AG09319 (cell line): ENCODE results near the gene DLG5.

ENCODE experiments used
- DNase-seq: peaks from one replicate; pipeline ENCODE4 v3.0.0-alpha.2; 2010; ENCODE audit warnings: low read depth; ENCODE audit errors: extremely low read depth
- TF ChIP-seq, protein P1 (sequence below): IDR thresholded peaks from 2 replicates; pipeline ENCODE4 v1.5.1; 2011; ENCODE audit warnings: low read depth, mild to moderate bottlenecking, inconsistent platforms, low read length, moderate library complexity

DLG5 gene

GRCh38 chr10:77944519-77944918, 18.0 kb upstream of the DLG5 start:
- DNase-seq, result no peak
- TF ChIP-seq, protein P1, sequence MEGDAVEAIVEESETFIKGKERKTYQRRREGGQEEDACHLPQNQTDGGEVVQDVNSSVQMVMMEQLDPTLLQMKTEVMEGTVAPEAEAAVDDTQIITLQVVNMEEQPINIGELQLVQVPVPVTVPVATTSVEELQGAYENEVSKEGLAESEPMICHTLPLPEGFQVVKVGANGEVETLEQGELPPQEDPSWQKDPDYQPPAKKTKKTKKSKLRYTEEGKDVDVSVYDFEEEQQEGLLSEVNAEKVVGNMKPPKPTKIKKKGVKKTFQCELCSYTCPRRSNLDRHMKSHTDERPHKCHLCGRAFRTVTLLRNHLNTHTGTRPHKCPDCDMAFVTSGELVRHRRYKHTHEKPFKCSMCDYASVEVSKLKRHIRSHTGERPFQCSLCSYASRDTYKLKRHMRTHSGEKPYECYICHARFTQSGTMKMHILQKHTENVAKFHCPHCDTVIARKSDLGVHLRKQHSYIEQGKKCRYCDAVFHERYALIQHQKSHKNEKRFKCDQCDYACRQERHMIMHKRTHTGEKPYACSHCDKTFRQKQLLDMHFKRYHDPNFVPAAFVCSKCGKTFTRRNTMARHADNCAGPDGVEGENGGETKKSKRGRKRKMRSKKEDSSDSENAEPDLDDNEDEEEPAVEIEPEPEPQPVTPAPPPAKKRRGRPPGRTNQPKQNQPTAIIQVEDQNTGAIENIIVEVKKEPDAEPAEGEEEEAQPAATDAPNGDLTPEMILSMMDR, result no peak

DNA sequence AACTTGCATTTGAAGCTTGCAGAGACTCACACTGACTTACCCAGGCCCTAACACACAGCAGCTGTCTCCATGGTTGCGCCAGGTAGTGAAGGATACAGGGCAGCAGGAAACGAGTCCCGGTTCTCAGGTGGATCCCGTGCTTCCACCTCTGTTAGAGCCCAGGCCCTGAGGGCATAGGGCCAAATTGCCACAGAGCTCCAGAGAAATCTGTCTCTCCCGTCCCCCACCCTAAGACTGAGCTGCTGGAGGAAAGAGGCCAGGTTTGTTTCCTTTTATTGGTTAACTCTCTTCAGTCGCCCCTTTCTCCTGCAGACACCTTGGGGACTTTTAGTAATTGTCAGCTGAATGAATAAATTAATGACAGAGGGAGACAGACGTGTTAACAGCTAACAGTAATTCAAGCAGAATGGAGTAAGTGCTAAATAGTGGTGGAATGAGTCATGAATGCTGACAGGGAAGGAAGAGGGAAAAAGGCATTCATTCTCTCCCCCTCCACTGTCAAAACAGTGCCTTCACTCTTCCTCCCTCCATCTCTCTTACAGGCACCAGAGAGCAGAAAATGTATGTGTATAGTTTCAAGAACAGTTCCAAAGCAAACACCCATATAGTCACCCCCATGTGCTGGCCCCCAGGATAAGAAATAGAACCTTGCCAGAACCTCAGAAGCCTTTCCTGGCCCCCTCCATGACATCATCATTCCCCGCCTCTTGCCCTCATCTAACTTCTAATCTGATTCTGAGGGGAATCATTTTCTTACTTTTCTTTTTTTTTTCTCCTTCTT, 16.8 kb upstream of the DLG5 start:
- TF ChIP-seq, protein P1, result no peak
- DNase-seq, result no peak

GRCh38 chr10:77941790-77942189, 15.2 kb upstream of the DLG5 start:
- TF ChIP-seq, protein P1, result no peak

DNA sequence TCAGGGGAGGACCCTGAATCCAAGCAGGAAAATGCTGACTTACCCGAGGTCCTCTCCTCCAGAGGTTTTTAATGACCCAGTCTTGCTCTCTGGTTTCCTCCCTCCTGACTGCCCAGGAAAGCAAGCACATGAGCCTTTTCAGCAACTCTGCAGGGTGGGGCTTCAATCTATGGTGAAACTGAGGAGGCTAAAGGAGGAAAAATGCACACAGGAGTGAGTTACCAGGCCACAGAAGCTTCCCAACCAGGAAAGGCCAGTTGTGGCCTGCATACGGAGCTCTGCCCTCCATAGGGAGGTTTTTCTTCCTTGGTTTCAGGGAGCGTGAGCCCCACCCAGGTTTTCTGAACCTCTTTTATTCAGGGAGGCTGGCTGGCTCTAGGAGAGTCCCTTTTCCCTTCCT, 14.1 kb upstream of the DLG5 start:
- DNase-seq, result no peak
- TF ChIP-seq, protein P1, result no peak

More at GRCh38 chr10:77941790-77942189, 15.2 kb upstream of the DLG5 start:
- DNase-seq, result no peak

DNA sequence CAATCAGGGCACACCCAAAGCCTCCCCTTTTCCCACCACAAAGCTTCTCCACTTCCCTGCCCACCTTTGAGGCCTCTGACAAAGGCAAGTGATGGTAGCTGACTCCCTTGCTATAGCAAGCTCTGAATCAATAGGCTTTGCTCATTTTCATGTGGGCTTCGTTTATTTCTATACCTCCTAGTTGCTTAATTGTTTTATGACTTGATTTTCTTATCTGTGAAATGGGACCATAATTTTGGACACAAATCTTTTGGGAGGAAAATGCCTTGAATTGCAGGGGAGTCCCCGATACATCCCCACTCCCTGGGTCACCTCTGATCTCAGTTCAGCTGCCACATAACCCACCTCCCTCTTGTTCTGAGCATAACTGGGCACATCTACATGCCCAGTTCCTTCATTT, 13.7 kb upstream of the DLG5 start:
- TF ChIP-seq, protein P1, result no peak
- DNase-seq, result no peak

- TF ChIP-seq, protein P1, result no peak
- DNase-seq, result no peak
These were observed 13.0 kb upstream of the DLG5 start for GRCh38 chr10:77939561-77940001.

- TF ChIP-seq, protein P1, result no peak
- no peak for DNase-seq
These were observed 10.4 kb upstream of the DLG5 start for GRCh38 chr10:77936697-77937567.
